GM11168 (cell line): Measurements from ENCODE around the gene BRIP1.
"Not testable (repeated sequence)": the region's sequence is repeated elsewhere in the genome, so short reads cannot be mapped to it uniquely, and the experiment has no call there.

ENCODE experiments used
- in situ Hi-C: fragments of 300-500 bp; cut with MboI; formaldehyde crosslinking; loops from one replicate; pipeline ENCODE4 v1.12.0; 2022; ENCODE audit warnings: low sequenced_read_pairs; ENCODE audit not compliant: unreplicated experiment

BRIP1 gene

DNA sequence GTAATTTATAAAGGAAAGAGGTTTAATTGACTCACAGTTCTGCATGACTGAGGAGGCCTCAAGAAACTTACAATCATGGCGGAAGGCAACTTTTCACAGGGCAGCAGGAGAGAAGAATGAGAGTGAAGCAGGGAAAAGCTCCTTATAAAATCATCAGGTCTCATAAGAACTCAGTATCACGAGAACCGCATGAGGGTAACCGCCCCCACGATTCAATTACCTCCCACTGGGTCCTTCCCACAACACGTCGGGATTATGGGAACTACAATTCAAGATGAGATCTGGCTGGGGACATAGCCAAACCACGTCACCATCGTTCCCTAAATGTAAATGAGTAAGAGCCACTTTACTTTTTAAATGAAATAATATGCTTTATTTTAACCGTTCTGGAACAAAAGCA, 182.4 kb downstream of the BRIP1 start:
- in situ Hi-C loops = no loop called here

- in situ Hi-C loops = no loop called here
These were observed 185.0 kb downstream of the BRIP1 start for GRCh38 chr17:61678339-61678738.

DNA sequence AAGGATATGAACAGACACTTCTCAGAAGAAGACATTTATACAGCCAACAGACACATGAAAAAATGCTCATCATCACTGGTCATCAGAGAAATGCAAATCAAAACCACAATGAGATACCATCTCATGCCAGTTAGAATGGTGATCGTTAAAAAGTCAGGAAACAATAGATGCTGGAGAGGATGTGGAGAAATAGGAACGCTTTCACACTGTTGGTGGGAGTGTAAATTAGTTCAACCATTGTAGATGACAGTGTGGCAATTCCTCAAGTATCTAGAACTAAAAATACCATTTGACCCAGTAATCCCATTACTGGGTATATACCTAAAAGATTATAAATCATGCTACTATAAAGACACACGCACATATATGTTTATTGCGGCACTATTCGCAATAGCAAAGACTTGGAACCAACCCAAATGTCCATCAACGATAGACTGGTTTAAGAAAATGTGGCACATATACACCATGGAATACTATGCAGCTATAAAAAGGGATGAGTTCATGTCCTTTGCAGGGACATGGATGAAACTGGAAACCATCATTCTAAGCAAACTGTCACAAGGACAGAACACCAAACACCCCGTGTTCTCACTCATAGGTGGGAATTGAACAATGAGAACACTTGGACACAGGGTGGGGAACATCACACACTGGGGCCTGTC, 186.0 kb downstream of the BRIP1 start:
- in situ Hi-C loops = not testable (repeated sequence)

DNA sequence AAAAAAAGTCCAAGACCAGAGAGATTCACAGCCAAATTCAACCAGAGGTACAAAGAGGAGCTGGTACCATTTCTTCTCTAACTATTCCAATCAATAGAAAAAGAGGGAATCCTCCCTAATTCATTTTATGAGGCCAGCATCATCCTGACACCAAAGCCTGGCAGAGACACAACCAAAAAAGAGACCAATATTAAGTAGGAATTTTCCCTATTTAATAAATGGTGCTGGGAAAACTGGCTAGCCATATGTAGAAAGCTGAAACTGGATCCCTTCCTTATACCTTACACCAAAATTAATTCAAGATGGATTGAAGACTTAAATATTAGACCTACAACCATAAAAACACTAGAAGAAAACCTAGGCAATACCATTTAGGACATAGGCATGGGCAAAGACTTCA, 186.8 kb downstream of the BRIP1 start:
- in situ Hi-C loops = not testable (repeated sequence)

DNA sequence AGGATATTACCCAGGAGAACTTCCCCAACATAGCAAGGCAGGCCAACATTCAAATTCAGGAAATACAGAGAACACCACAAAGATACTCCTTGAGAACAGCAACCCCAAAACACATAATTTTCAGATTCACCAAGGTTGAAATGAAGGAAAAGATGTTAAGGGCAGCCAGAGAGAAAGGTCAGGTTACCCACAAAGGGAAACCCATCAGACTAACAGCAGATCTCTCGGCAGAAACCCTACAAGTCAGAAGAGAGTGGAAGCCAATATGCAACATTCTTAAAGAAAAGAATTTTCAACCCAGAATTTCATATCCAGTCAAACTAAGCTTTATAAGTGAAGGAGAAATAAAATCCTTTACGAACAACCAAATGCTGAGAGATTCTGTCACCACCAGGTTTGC, 188.7 kb downstream of the BRIP1 start:
- in situ Hi-C loops = not testable (repeated sequence)

DNA sequence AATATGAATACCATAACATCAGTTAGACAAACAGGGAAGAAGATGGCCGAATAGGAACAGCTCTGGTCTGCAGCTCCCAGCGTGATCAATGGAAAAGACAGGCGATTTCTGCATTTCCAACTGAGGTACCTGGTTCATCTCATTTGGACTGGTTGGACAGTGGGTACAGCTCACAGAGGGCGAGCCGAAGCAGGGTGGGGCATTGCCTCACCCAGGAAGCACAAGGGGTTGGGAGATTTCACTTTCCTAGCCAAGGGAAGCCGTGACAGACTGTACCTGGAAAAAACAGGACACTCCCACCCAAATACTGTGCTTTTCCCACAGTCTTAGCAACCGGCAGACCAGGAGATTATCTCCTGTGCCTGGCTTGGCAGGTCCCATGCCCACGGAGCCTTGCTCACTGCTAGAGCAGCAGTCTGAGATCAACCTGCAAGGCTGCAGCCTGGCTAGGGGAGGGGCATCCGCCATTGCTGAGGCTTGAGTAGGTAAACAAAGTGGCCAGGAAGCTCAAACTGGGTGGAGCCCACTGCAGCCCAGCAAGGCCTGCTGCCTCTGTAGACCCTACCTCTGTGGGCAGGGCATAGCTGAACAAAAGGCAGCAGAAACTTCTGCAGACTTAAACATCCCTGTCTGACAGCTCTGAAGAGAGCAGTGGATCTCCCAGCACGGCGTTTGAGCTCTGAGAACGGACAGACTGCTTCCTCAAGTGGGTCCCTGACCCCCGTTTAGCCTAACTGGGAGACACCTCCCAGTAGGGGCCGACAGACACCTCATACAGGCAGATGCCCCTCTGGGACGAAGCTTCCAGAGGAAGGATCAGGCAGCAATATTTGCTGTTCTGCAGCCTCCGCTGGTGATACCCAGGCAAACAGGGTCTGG, 190.1 kb downstream of the BRIP1 start:
- in situ Hi-C loops = not testable (repeated sequence)

GRCh38 chr17:61672140-61672539, 191.2 kb downstream of the BRIP1 start:
- in situ Hi-C loops = no loop called here

GRCh38 chr17:61670691-61671090, 192.6 kb downstream of the BRIP1 start:
- in situ Hi-C loops = no loop called here

DNA sequence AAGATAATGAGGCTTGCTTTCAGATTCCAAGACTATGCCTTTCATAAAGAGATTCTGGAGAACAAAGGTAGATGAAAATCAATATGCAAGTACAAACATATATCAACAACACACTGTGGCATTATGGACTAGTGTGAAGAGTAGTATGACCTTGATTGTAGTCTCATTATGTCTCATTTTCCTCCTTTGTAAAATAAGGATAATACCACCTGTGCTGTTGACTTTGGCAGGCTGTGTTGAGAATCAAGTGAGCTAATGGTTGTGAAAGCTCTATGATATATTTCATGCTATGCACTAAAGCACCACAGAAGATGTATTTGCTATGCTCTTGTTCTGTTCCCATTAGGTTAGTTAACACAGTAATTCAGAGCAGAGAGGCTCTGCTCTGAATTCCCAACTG, 193.8 kb downstream of the BRIP1 start:
- in situ Hi-C loops = no loop called here

GRCh38 chr17:61668486-61668885, 194.8 kb downstream of the BRIP1 start:
- in situ Hi-C loops = no loop called here

- in situ Hi-C loops = not testable (repeated sequence)
These were observed 196.8 kb downstream of the BRIP1 start for GRCh38 chr17:61666406-61667088.

DNA sequence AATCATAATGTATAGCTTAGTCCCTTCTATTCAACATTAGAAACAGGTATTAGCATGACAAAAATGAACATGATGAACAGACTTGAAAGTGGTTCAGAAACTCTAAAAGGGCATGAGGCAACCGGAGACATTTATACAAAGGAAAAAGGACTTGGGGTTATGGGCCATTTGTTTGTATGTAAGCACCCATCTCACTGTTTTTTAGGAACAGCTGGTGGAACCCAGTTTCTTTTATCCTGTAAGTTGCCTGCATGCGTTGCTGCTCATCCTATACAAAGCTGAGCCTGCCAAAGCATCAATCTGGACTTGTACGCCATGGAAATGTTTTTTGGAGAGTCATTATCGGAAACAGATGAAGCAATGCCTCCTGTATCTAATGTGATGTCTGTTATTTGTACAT, 200.0 kb downstream of the BRIP1 start:
- in situ Hi-C loops = no loop called here

DNA sequence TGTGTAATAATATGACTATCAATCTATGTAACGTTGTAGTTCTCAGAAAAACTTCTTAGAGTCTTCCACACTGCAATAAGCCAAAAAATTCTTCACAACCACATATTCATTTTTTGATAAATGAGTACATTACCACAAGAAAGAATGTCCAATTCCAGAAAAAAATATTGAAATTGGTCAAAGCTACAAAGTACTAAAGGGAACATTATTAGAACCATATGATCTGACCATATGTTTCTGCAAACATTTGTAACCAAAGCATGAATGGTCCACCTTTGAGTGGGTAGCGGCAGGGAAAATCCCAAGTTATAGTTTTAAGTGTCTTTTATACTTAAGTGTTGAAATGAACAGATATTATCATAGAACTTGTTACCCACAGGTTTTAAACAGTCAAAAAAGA, 200.6 kb downstream of the BRIP1 start:
- in situ Hi-C loops = no loop called here

DNA sequence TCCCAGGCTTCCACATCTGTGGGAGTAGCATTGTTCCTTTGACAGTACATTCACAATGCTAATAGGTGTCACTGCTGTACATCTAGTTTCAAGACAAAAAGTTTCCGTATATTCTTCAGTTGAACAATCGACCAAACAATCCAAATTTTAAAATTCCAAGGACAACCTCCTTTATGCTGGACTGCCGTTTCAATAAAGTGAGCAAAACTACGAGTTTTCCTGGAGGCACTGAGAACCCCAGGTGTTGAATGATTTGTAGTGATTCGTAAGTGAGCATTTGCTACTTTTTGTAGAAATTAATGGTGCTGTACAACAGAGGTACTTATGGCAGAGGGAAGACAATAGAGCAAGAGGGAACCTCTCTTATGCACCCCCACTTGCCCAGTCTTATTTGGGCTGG, 201.1 kb downstream of the BRIP1 start:
- in situ Hi-C loops = no loop called here

GRCh38 chr17:61660746-61661485, 202.4 kb downstream of the BRIP1 start:
- in situ Hi-C loops = no loop called here

- in situ Hi-C loops = no loop called here
These were observed 203.9 kb downstream of the BRIP1 start for GRCh38 chr17:61659437-61659836.

DNA sequence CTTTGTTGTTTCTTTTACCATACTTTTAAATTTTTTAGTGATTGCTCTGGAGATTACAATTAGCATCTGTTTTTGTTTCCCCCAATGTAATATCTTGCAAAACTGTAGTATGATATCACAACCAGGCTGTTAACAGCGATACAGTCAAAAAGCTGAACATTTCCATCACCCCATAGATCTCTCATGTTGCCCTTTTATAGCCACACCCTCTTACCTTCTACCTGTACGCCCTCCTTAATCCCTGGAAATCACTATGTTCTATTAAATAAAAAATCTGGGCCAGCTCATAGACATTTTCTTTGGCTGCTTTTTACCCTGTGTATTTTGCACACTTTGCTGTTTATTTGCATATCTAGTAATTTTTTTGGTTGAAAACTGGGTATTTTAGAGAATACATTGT, 205.1 kb downstream of the BRIP1 start:
- in situ Hi-C loops = no loop called here

DNA sequence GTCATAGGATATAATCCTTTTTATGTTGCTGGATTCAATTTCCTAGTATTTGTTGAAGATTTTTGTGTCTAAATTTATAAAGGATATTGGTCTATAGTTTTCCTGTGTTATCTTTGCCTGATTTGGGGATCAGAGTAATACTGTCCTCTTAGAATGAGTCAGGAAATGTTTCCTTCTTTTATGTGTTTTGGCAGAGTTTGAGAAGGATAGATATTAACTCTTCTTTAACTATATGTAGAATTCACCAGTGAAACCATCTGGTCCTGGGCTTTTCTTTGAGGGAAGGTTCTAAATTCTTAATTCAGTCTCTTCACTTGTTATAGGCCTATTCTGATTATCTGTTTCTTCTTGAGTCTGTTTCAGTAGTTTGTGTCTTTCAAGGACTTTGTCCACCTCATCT, 206.0 kb downstream of the BRIP1 start:
- in situ Hi-C loops = no loop called here

DNA sequence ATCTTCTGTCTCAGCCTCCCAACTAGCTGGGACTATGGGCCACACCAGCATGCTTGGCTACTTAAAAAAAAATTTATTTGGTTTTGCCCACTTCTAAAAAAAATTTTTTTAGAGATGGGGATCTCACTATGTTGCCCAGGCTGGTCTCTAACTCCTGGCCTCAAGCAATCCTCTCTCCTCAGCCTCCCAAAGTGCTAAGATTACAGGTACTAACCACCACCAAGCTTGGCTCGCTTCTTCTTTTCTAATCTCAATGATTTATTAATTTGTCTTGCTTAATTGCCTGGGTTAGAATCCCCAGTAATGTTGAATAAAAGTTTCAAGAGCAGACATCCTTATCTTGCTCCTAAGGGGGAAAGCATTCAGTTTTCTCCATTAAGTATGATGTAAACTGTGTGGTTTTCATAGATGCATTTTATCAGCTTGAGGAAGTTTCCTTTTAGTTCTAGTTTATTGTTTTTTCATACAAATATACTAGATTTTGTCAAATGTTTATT, 206.6 kb downstream of the BRIP1 start:
- in situ Hi-C loops = no loop called here

DNA sequence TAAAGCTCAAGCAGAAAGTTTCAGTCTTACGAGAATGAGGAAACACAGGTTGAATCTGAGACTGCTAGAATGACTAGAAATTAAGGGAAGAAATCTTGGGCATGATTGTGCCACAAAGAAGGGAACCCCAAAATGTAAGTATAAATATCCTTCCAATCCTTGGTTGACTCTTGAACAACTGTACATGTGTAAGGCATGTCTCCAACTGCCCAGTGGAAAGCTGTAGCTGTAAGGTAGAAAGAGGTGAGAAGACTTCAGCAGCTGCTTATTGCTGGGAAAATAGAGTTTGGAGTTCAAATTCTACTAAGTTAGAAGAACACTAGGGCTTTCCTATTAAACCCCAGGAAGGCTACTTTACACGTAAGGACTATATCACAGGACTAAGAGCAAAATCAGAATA, 212.6 kb downstream of the BRIP1 start:
- in situ Hi-C loops = loop anchor here (5.0 kb wide), 1 partner anchor 42 kb away; no protein-coding TSS in a partner anchor
